HG03565 (cell line): ENCODE results near the gene LRRC7.
A peak's percentile ranks its signal among the peaks of the same experiment; 100 is the strongest.
"Not testable (repeated sequence)": the region's sequence is repeated elsewhere in the genome, so short reads cannot be mapped to it uniquely, and the experiment has no call there.

Source experiments
- ATAC-seq: cut with Tn5 transposase; IDR thresholded peaks from one replicate; pipeline ENCODE4 v1.9.1; 2021; ENCODE audit warnings: mild to moderate bottlenecking, moderate library complexity; ENCODE audit not compliant: unreplicated experiment

LRRC7 gene

GRCh38 chr1:69693921-69694675 is 126.4 kb downstream of the LRRC7 start:
- ATAC-seq, result no peak

GRCh38 chr1:69697340-69697739 is 129.6 kb downstream of the LRRC7 start:
- no peak for ATAC-seq

- no peak for ATAC-seq
Measured at GRCh38 chr1:69700770-69701169, 133.0 kb downstream of the LRRC7 start.

- ATAC-seq, result no peak
Measured at GRCh38 chr1:69702085-69702484, 134.4 kb downstream of the LRRC7 start.

GRCh38 chr1:69706473-69706872 is 138.8 kb downstream of the LRRC7 start:
- no peak for ATAC-seq

- no peak for ATAC-seq
Measured at GRCh38 chr1:69707103-69707502, 139.4 kb downstream of the LRRC7 start.

GRCh38 chr1:69710484-69711189 is 142.9 kb downstream of the LRRC7 start:
- no peak for ATAC-seq

- ATAC-seq, result no peak
Measured at GRCh38 chr1:69711190-69711930, 143.6 kb downstream of the LRRC7 start.

GRCh38 chr1:69717834-69718233 is 150.1 kb downstream of the LRRC7 start:
- ATAC-seq, result not testable (repeated sequence)

- ATAC-seq, result no peak
Measured at GRCh38 chr1:69728206-69728605, 160.5 kb downstream of the LRRC7 start.

GRCh38 chr1:69733061-69733460 is 165.3 kb downstream of the LRRC7 start:
- no peak for ATAC-seq

GRCh38 chr1:69737527-69738185 is 169.9 kb downstream of the LRRC7 start:
- peak; percentile 79 for ATAC-seq

- no peak for ATAC-seq
Measured at GRCh38 chr1:69738458-69739250, 170.9 kb downstream of the LRRC7 start.

- ATAC-seq, result no peak
Measured at GRCh38 chr1:69739251-69739605, 171.5 kb downstream of the LRRC7 start.

- ATAC-seq, result no peak
Measured at GRCh38 chr1:69743146-69743545, 175.4 kb downstream of the LRRC7 start.

GRCh38 chr1:69744381-69744780 is 176.7 kb downstream of the LRRC7 start:
- no peak for ATAC-seq

- no peak for ATAC-seq
Measured at GRCh38 chr1:69747207-69747606, 179.5 kb downstream of the LRRC7 start.

GRCh38 chr1:69750638-69751037 is 182.9 kb downstream of the LRRC7 start:
- no peak for ATAC-seq

- no peak for ATAC-seq
Measured at GRCh38 chr1:69752831-69753230, 185.1 kb downstream of the LRRC7 start.

- ATAC-seq, result no peak
Measured at GRCh38 chr1:69754521-69754920, 186.8 kb downstream of the LRRC7 start.
